Measurements from ENCODE around the gene ZFYVE28.

GRCh38 chr4:2361366-2362265, 56.8 kb downstream of the ZFYVE28 start:
- TF ChIP-seq EZH2 (IDR thresholded peaks at IDR 0.05; ENCODE audit: borderline replicate concordance, control insufficient read depth, low read depth, low read length) (no peak), BHLHE40 (IDR thresholded peaks at IDR 0.05; ENCODE audit: borderline replicate concordance in 1 of 2, low read depth in 2 of 2, low read length in 1 of 2) (no peak), HCFC1 (IDR thresholded peaks at IDR 0.05; ENCODE audit: low read length) (no peak)

All from GM12878 (cell line).